ENCODE data around the gene CD8B. TPM values are rescaled to one million over a fixed set of nuclear protein-coding genes. Genes with fewer than 3 reads are reported as not detected.

The CD8B gene
- total RNA-seq, 2 donors from 2014 or later, result 5.7 TPM; not detected in 1

GRCh38 chr2:86800856-86801567, 60.7 kb downstream of the CD8B start:
- no peak for ATAC-seq
- no peak overlapping the region for H3K27ac ChIP-seq
- no peak overlapping the region for H3K4me3 ChIP-seq
- intact Hi-C loops (cut with DNase I), result no loop called here
- WGBS, 2 donors, result 81 to 83% methylated on average over 2 of the region's 2 CpGs
- no peak for DNase-seq
- no peaks in the 10 kb centered on the region for H3K4me1 ChIP-seq
- H3K36me3 ChIP-seq (replicated peaks in 1 of 2; ENCODE audit: insufficient read depth in 1 of 2, low read depth in 2 of 2), result no peaks in the 10 kb centered on the region
- H3K9me3 ChIP-seq, result peaks cover 0 to 12% (median 0%) of the 10 kb centered on the region in 3 donors
- no peak for TF ChIP-seq CTCF (IDR thresholded peaks at IDR 0.05)
- TF ChIP-seq POLR2A (IDR thresholded peaks at IDR 0.05), result no peak
- H3K27me3 ChIP-seq, result no peaks in the 10 kb centered on the region

- TF ChIP-seq CTCF (IDR thresholded peaks at IDR 0.05), result no peak
- no peak for TF ChIP-seq POLR2A (IDR thresholded peaks at IDR 0.05)
- intact Hi-C loops (cut with DNase I), result no loop called here
- Histone ChIP-seq H3K27me3 (peaks cover 0 to 17% of the 10 kb centered on the region in 2 donors), H3K4me1 (peaks cover 16% of the 10 kb centered on the region), H3K36me3 (replicated peaks in 1 of 2; ENCODE audit: insufficient read depth in 1 of 2, low read depth in 2 of 2) (no peaks in the 10 kb centered on the region), H3K4me3 (no peak overlapping the region), H3K27ac (no peak overlapping the region), H3K9me3 (peaks cover 0 to 12% (median 0%) of the 10 kb centered on the region in 3 donors)
- ATAC-seq (no peak), DNase-seq (no peak)
- 72 to 76% methylated on average over 2 of the region's 2 CpGs for WGBS, 2 donors
Observed at GRCh38 chr2:86794861-86795260, 66.8 kb downstream of the CD8B start.

GRCh38 chr2:86793752-86794151, 67.9 kb downstream of the CD8B start:
- TF ChIP-seq POLR2A (IDR thresholded peaks at IDR 0.05) (no peak), CTCF (IDR thresholded peaks at IDR 0.05) (no peak)
- Histone ChIP-seq H3K9me3 (peaks cover 0 to 12% (median 0%) of the 10 kb centered on the region in 3 donors), H3K4me3 (no peak overlapping the region), H3K27me3 (peaks cover 0 to 22% of the 10 kb centered on the region in 2 donors), H3K36me3 (replicated peaks in 1 of 2; ENCODE audit: insufficient read depth in 1 of 2, low read depth in 2 of 2) (no peaks in the 10 kb centered on the region), H3K27ac (no peak overlapping the region), H3K4me1 (peaks cover 27% of the 10 kb centered on the region)
- WGBS, 2 donors, result 70 to 89% methylated on average over 4 of the region's 4 CpGs
- DNase-seq (no peak), ATAC-seq (no peak)
- intact Hi-C loops (cut with DNase I), result no loop called here

GRCh38 chr2:86791573-86791972, 70.1 kb downstream of the CD8B start:
- no peaks in the 10 kb centered on the region for H3K36me3 ChIP-seq (replicated peaks in 1 of 2; ENCODE audit: insufficient read depth in 1 of 2, low read depth in 2 of 2)
- H3K4me3 ChIP-seq, result no peak overlapping the region
- peaks cover 0 to 4% (median 0%) of the 10 kb centered on the region in 3 donors for H3K9me3 ChIP-seq
- peaks cover 0 to 22% of the 10 kb centered on the region in 2 donors for H3K27me3 ChIP-seq
- H3K4me1 ChIP-seq, result peaks cover 28% of the 10 kb centered on the region
- no peak for TF ChIP-seq CTCF (IDR thresholded peaks at IDR 0.05)
- no peak for TF ChIP-seq POLR2A (IDR thresholded peaks at IDR 0.05)
- intact Hi-C loops (cut with DNase I), result no loop called here
- no peak for ATAC-seq
- DNase-seq, result no peak
- WGBS, 2 donors, result 38 to 50% methylated on average over 7 of the region's 7 CpGs
- no peak overlapping the region for H3K27ac ChIP-seq

All from body of pancreas (tissue), 4 donors.